ENCODE measurements around the gene CUX1. TPM values are rescaled to one million over a fixed set of nuclear protein-coding genes. Genes with fewer than 3 reads are reported as not detected.
"Not testable (repeated sequence)": the region's sequence is repeated elsewhere in the genome, so short reads cannot be mapped to it uniquely, and the experiment has no call there.

The CUX1 gene
- polyA plus RNA-seq, 3 donors, result 94.4 to 104 (median 98.5) TPM

- no peak for DNase-seq (ENCODE audit: low read depth in 3 of 3, low spot score in 2 of 3)
Measured at GRCh38 chr7:102021841-102022618, 204.6 kb downstream of the CUX1 start.

- DNase-seq (ENCODE audit: low read depth in 3 of 3, low spot score in 2 of 3), result no peak
Measured at GRCh38 chr7:102024005-102024768, 206.8 kb downstream of the CUX1 start.

GRCh38 chr7:102024769-102025391 is 207.5 kb downstream of the CUX1 start:
- no peak for DNase-seq (ENCODE audit: low read depth in 3 of 3, low spot score in 2 of 3)

DNA sequence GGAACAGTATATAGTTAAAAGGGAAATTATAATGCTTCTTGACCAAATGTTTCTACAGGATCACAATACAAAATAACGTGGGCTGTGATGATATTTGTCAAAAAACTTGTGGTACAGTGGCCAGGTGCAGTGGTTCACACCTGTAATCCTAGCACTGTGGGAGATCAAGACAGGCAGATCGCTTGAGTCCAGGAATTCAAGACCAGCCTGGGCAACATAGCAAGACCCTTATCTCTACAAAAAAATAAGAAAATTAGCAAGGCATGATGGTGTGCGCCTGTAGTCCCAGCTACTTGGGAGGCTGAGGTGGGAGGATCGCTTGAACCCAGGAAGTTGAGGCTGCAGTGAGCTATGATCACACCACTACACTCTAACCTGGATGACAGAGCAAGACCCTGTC is 208.4 kb downstream of the CUX1 start:
- not testable (repeated sequence) for DNase-seq (ENCODE audit: low read depth in 3 of 3, low spot score in 2 of 3)

GRCh38 chr7:102028206-102028826 is 210.9 kb downstream of the CUX1 start:
- DNase-seq (ENCODE audit: low read depth in 3 of 3, low spot score in 2 of 3), result no peak

DNA sequence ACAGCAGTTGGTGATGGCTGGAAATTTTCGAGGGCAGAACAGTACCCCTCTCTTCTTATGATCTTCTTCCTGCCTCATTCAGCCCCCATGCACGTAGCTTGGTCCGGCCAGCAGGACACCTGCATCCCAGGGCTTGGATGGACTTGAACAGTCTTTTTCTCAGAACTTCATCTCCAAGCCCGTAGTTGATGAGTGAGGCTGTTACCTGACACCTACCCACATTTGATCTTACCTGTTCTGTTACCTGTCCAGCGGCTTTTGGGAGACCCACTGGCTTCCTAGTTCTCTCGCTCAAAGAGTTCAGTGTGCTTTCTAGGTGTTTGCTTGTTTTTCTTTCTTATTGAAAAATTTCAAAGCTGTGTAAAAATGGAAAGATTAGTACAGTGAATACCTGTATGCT is 212.2 kb downstream of the CUX1 start:
- DNase-seq (ENCODE audit: low read depth in 3 of 3, low spot score in 2 of 3), result no peak

GRCh38 chr7:102030696-102031095 is 213.3 kb downstream of the CUX1 start:
- DNase-seq (ENCODE audit: low read depth in 3 of 3, low spot score in 2 of 3), result no peak

GRCh38 chr7:102036958-102037357 is 219.5 kb downstream of the CUX1 start:
- DNase-seq (ENCODE audit: low read depth in 3 of 3, low spot score in 2 of 3), result no peak

DNA sequence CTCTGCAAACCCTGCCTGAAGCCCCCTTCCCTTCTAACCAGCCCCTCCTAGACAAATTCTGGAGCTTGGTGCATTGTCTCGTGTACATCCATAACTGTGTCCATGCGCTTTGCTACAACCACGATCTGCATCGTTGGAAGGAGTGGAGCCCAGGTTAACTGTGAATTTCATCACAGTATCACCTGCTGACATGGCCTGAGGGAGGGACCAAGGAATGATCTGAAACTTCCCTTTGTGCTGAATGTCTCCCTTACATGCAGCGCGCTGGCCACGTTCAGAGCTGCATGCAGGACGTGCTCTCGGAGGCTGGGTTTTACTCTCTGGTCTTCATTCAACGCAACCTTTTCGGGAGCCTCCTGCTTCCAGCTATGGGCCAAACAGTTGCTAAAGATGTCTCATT is 222.3 kb downstream of the CUX1 start:
- DNase-seq (ENCODE audit: low read depth in 3 of 3, low spot score in 2 of 3), result no peak

- DNase-seq (ENCODE audit: low read depth in 3 of 3, low spot score in 2 of 3), result no peak
Measured at GRCh38 chr7:102040569-102040968, 223.1 kb downstream of the CUX1 start.

- DNase-seq (ENCODE audit: low read depth in 3 of 3, low spot score in 2 of 3), result no peak
Measured at GRCh38 chr7:102042016-102042656, 224.7 kb downstream of the CUX1 start.

DNA sequence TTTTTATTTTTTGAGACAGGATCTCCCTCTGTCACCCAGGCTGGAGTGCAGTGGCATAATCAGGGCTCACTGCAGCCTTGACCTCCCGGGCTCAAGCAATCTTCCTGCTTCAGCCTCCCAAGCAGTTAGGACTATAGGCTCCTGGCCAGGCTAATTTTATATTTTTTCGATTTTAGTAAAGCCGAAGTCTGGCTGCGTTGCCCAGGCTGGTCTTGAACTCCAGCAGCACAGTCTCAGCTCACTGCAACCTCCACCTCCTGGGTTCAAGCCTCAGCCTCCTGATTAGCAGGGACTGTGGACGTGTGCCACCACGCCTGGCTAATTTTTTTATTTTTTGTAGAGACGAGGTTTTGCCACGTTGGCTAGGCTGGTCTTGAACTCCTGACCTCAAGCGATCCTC is 225.4 kb downstream of the CUX1 start:
- not testable (repeated sequence) for DNase-seq (ENCODE audit: low read depth in 3 of 3, low spot score in 2 of 3)

- no peak for DNase-seq (ENCODE audit: low read depth in 3 of 3, low spot score in 2 of 3)
Measured at GRCh38 chr7:102044641-102044983, 227.2 kb downstream of the CUX1 start.

DNA sequence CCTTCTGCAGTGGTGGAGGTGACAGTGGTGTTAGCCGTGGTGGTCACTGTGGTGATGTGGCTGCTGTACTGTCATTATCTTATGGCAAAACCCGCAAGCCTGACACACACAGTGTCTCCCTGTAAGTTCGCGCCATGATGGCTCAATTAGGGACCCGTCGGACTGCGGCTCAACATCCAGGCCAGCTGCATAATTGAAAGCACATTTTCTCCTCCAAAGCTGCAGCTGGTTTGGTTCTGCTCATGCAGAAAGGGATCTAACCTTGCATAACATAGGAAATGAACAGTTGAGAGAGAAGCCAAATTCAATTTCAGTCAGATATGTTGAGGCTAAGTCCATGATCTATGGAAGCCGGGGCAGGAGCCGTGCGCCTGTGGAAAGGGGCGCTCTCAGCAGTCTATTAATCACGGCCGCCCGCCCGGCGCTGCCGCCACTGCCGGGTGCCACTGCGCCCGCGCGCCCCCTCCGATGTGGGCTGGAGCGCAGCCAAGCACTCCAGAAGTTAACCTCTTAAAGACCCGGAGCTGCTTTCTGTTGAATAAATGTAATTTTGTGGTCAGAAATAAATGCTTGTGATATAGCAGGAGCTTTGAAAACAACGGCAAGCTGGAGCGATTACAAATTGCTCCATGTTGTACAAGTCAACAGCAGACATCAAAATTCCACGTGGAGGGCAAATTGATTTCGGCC is 227.7 kb downstream of the CUX1 start:
- DNase-seq (ENCODE audit: low read depth in 3 of 3, low spot score in 2 of 3), result peak; percentile 65 to 77 (median 77)

- no peak for DNase-seq (ENCODE audit: low read depth in 3 of 3, low spot score in 2 of 3)
Measured at GRCh38 chr7:102045681-102046372, 228.4 kb downstream of the CUX1 start.

GRCh38 chr7:102046373-102047117 is 229.1 kb downstream of the CUX1 start:
- no peak for DNase-seq (ENCODE audit: low read depth in 3 of 3, low spot score in 2 of 3)

DNA sequence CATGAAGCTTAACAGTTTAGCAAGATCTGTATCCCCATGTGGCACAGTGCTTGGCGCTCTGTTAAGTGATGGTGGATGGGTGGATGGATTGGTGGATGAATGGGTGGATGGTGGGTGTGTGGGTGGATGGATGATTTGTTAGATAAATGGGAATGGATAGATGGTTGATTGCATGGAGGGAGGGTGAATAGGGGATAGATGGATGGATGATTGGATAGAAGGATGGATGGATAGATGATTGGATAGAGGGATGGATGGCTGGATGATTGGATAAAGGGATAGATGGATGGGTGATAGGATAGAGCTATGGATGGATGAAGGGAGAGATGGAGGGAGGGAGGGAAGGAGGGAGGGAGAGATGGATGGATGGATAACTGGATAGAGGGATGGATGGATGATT is 229.7 kb downstream of the CUX1 start:
- DNase-seq (ENCODE audit: low read depth in 3 of 3, low spot score in 2 of 3), result no peak

DNA sequence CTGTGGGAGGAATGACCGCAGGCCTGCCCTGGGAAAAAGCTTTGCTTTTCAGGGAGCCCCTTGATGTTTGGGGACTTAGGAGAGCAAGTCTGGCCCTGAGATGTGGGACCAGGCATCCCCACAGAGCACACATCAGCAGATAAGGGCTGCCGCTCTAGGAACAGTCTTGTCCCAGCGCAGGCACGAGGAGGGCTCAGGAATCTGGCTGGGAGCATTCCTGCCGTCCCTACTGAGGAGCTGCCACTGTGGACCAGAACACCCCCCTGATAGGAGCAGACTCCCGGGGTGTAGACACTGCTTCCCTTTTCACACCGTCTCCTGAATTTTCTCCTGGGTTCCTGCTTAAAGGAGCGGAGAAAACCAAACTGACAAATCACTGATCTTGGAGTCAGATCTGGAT is 232.3 kb downstream of the CUX1 start:
- DNase-seq (ENCODE audit: low read depth in 3 of 3, low spot score in 2 of 3), result no peak

Measured in right renal cortex interstitium (tissue), 3 donors.